Epithelial cell of proximal tubule (primary cell): ENCODE data around the gene SPOCK1. TPM values are rescaled to one million over a fixed set of nuclear protein-coding genes. Genes with fewer than 3 reads are reported as not detected.

Source experiments
- DNase-seq: peaks from one replicate; pipeline ENCODE4 v3.0.0-alpha.2; 2011; ENCODE audit warnings: low read depth
- H3K4me3 ChIP-seq: 2 replicates; pipeline ENCODE4 v1.5.1; 2011; ENCODE audit warnings: low read depth, mild to moderate bottlenecking, low read length
- total RNA-seq: library from RNA; depleted of rRNA; stranded (reverse); fragments of >200 nt; gene quantifications from 2 replicates; pipeline ENCODE4 v1.2.3, GENCODE V29; 2015
- TF ChIP-seq, protein P1 (sequence below): conservative IDR thresholded peaks from 2 replicates; pipeline ENCODE4 v1.5.1; 2012; ENCODE audit warnings: low read depth, mild to moderate bottlenecking, low read length

SPOCK1 gene
- total RNA-seq, 1 donor from 2014 or later, result 31.4 TPM

DNA sequence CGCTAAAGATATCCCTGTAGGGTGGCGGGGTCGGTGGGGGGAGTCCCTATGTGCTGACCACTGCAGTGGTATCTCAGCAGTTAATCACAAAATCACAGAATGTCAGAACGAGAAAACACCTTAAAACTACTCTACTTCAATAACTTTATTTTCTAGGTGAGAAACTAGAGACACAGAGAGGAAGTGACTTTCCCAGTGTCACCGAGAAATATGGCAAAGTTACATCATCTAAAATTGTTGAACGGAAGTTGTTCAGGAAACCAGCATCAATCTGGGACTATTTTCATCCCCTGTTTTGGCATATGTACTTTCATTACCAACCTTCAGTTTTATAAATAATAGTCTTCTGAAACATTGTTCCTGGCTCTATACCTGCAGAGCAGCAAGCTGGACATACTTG lies 384.0 kb downstream of the SPOCK1 start:
- TF ChIP-seq, protein P1, sequence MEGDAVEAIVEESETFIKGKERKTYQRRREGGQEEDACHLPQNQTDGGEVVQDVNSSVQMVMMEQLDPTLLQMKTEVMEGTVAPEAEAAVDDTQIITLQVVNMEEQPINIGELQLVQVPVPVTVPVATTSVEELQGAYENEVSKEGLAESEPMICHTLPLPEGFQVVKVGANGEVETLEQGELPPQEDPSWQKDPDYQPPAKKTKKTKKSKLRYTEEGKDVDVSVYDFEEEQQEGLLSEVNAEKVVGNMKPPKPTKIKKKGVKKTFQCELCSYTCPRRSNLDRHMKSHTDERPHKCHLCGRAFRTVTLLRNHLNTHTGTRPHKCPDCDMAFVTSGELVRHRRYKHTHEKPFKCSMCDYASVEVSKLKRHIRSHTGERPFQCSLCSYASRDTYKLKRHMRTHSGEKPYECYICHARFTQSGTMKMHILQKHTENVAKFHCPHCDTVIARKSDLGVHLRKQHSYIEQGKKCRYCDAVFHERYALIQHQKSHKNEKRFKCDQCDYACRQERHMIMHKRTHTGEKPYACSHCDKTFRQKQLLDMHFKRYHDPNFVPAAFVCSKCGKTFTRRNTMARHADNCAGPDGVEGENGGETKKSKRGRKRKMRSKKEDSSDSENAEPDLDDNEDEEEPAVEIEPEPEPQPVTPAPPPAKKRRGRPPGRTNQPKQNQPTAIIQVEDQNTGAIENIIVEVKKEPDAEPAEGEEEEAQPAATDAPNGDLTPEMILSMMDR, result no peak
- DNase-seq, result no peak
- H3K4me3 ChIP-seq, result no peak overlapping the region

DNA sequence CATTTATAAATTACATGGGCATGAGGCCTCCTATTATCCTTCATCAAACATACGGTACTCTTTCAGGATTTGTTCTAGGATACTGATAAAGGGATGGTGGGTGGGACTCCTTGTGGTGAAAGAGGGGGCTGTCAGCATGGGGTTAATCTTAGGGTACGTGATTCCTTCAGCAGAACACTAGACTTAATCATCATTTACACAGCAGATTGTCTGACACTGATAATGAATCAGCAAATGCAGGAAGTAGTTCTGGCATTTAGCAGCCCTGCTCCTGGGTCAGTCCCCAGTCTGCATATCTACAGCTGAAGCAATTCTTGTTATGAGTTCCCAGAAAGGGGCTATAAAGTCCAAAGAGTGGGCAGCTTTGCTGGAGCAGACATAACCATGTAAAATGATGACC lies 384.6 kb downstream of the SPOCK1 start:
- TF ChIP-seq, protein P1, result no peak
- H3K4me3 ChIP-seq, result no peak overlapping the region
- no peak for DNase-seq

- no peak for DNase-seq
- no peak overlapping the region for H3K4me3 ChIP-seq
- TF ChIP-seq, protein P1, result no peak
Measured at GRCh38 chr5:137113939-137114338, 385.2 kb downstream of the SPOCK1 start.

GRCh38 chr5:137113161-137113560 lies 386.0 kb downstream of the SPOCK1 start:
- no peak for DNase-seq
- TF ChIP-seq, protein P1, result no peak

DNA sequence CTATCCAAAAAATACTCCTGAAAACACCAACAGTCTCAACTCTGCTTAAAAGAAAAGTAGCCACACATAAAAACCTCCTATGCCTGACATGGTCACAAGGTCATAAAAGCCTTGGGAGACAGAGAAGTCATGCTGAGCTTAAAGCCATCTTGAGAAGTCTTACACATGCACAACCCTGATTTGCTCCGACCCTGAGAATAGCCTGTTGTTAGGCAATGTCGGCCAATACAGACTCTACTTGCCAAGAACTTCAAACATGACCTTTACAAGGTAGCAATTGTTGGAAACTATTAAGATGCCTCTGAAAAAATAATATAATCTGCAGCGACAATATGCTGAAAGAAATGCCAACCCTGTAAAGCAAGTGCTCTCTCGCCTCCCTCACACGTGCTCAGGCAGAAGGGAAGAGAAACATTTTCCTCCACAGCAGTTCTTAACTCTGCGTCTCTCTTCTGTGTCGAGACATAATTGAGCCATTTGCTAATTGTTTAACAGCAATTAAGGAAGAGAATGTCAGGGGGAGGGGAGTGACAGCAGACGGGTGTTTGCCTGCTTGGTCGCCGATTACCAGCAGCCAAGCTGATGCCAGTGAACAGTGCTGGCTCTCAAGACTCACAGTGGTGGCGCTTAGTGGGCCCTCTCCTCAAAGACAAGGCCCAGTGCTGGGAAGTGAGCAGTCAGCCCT lies 393.6 kb downstream of the SPOCK1 start:
- no peak for DNase-seq
- H3K4me3 ChIP-seq, result no peak overlapping the region
- TF ChIP-seq, protein P1, result no peak

More at GRCh38 chr5:137113161-137113560, 386.0 kb downstream of the SPOCK1 start:
- H3K4me3 ChIP-seq, result no peak overlapping the region

DNA sequence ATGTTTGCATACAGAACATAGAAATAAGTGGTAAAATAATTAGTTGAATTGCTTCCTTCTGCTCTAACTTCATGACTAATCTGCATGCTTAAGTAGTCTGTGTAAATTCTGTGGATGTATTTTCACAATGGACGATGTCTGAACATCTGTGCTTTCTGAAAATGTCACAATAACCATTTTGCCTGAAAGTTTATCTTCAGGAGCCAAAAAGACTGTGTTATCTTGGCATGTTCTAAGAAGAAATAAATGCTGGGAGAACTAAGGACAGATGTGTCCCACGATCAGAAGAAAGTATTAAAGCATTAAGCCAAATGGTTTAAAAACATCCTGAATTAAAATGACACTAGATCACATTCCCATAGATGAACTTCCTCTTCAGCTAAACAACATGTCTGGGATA lies 397.6 kb downstream of the SPOCK1 start:
- TF ChIP-seq, protein P1, result no peak
- no peak overlapping the region for H3K4me3 ChIP-seq
- DNase-seq, result no peak

- H3K4me3 ChIP-seq, result no peak overlapping the region
- DNase-seq, result no peak
- TF ChIP-seq, protein P1, result no peak
Measured at GRCh38 chr5:137099651-137100050, 399.5 kb downstream of the SPOCK1 start.
